Adrenal gland (tissue), 12 donors: ENCODE measurements around the gene ATXN1. TPM values are rescaled to one million over a fixed set of nuclear protein-coding genes. Genes with fewer than 3 reads are reported as not detected.

Experiments used
- DNase-seq, 7 donors: peaks; one replicate each; pipeline ENCODE4 v3.0.0-alpha.2; 2019 to 2020
- H3K27ac ChIP-seq, 5 donors: fragments of 200-600 bp; sonication (generic) in 4 of 5; 1 replicate in 3 of 5; 2 replicates in 2 of 5; pipeline versions ENCODE4 v1.5.1 to v1.8.0; 2016 to 2020; ENCODE audit warnings: mild to moderate bottlenecking in 1 of 5
- H3K27me3 ChIP-seq: fragments of 200-600 bp; 2 replicates; pipeline ENCODE4 v1.8.0; 2021
- H3K36me3 ChIP-seq, 2 donors: fragments of 200-600 bp; replicated peaks in 1 of 2; 1 replicate in 1 of 2; 2 replicates in 1 of 2; pipeline versions ENCODE4 v1.5.1 to v1.8.0; 2018 to 2022
- H3K4me1 ChIP-seq, 2 donors: fragments of 200-600 bp; replicated peaks in 1 of 2; 1 replicate in 1 of 2; 2 replicates in 1 of 2; pipeline versions ENCODE4 v1.5.1 to v1.8.0; 2018 to 2021
- H3K4me3 ChIP-seq, 4 donors: fragments of 200-600 bp; sonication (generic) in 3 of 4; one replicate each; pipeline ENCODE4 v1.5.1; 2016 to 2018
- H3K9me3 ChIP-seq, 3 donors: fragments of 200-600 bp; sonication (generic) in 1 of 3; replicated peaks in 1 of 3; 1 replicate in 2 of 3; 2 replicates in 1 of 3; pipeline versions ENCODE4 v1.5.1 to v1.8.0; 2016 to 2021
- CTCF ChIP-seq, 6 experiments: fragments of 450-650 bp in 4 of 6; fragments of 200-600 bp in 2 of 6; sonication (generic) in 1 of 6; IDR thresholded peaks; 1 replicate in 5 of 6; 2 replicates in 1 of 6; pipeline versions ENCODE4 v1.5.1 to v1.8.0; 2016 to 2021; ENCODE audit warnings: antibody characterized with exemption in 6 of 6, mild to moderate bottlenecking in 2 of 6, moderate library complexity in 1 of 6
- POLR2A ChIP-seq, 2 donors: fragments of 450-650 bp; IDR thresholded peaks; one replicate each; pipeline ENCODE4 v1.6.1; 2017; ENCODE audit warnings: antibody characterized with exemption in 2 of 2, mild to moderate bottlenecking in 2 of 2, moderate library complexity in 1 of 2
- WGBS, 4 donors: extraction: QIAGEN DNeasy Blood & Tissue Kit in 2 of 4; methylation state at CpG; one replicate each; pipeline versions ENCODE4 v1.1.5 to v1.1.7; 2013 to 2017; 5-methylcytosine and 5-hydroxymethylcytosine counted together
- intact Hi-C, 2 donors: fragments of 100-400 bp; cut with DNase I; formaldehyde crosslinking; loops; one replicate each; pipeline versions ENCODE4 v1.14.1 to v1.15.0; 2022 to 2023
- polyA plus RNA-seq, 3 donors: library from polyadenylated mRNA; stranded (reverse); fragments of 200-250 nt in 2 of 3; fragments of 350-450 nt in 1 of 3; fragmentation: Illumina TruSeq in 1 of 3; extraction: RNeasy Lipid Tissue Mini Kit (QIAGEN cat#74804) in 1 of 3; gene quantifications; one replicate each; pipeline ENCODE4 v1.2.3, GENCODE V29; 2013 to 2014
- total RNA-seq, 9 donors: library from RNA; depleted of rRNA in 4 of 9; stranded (reverse); fragments of >200 nt in 4 of 9; fragments of 120-200 nt in 1 of 9; fragmentation: NEBNext Ultra II Directional in 1 of 9; extraction: Animal tissue kit (Norgen Biotek cat#: 25700) in 1 of 9; gene quantifications; one replicate each; pipeline versions ENCODE4 v1.1.0 to v1.2.4, GENCODE V29; 2013 to 2023
- donor health status: healthy with polysubstance abuse.
- donor health status: Bipolar disorder and iron deficiency.
- donor health status: DM: yes; HTN: yes; CAD: no.
- donor health status: DM: no; HTN: no; CAD: no.
- donor health status: DM: no; HTN: no; CAD: no.
- donor health status: DM: yes; HTN: yes; CAD: no.

Gene ATXN1
- total and polyA plus RNA-seq, 12 donors: 3.4 to 51.3 (median 25.4) TPM

DNA sequence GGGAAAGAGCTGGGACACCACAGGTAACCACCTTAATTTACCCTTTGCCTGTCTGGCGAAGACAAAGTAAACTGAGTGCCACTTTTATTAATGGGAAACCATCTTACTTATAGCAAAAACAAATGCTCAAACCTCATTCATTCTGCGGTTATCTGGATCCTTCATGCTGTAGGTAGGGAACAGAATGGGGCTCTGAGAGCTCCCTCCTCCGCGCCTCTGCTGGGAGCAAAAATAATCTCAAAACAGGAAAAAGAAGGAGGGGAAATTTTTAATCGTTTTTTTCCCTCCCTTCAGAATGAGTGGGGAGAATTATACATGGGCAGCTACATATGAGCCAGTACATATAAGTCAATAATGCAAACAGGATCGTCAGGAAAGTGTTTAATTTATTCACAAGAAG lies 345.6 kb downstream of the ATXN1 start:
- H3K4me1 ChIP-seq: peaks cover 0 to 5% of the 10 kb centered on the region in 2 donors
- H3K27me3 ChIP-seq: no peaks in the 10 kb centered on the region
- H3K9me3 ChIP-seq: no peaks in the 10 kb centered on the region
- intact Hi-C loops: no loop called here
- H3K27ac ChIP-seq: no peak overlapping the region
- no peak for DNase-seq
- 85 to 91% (median 89%) methylated on average over 6 of the region's 6 CpGs for WGBS, 4 donors
- TF ChIP-seq POLR2A (IDR thresholded peaks at IDR 0.05) (no peak), CTCF (IDR thresholded peaks at IDR 0.05) (no peak)
- H3K36me3 ChIP-seq: no peaks in the 10 kb centered on the region
- no peak overlapping the region for H3K4me3 ChIP-seq

DNA sequence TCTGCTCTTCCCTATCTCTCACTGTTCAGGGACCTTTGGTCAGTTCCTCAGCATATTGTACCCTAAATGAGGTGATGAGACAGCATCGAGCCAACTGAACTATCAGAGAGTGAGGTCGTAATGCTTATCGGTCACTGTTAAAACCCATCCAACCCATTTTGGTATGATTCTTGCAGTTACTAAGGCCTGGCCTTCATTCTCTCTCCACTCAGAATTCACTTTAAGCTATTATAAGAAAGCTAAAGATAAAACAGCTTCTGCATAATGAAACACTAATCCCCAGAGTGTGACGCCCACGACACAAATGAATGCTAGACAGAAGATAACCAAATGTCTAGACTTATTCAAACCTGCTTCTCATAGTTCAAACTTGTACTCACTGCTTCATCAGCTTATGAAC lies 347.1 kb downstream of the ATXN1 start:
- no peaks in the 10 kb centered on the region for H3K36me3 ChIP-seq
- no peak overlapping the region for H3K4me3 ChIP-seq
- no peak for DNase-seq
- intact Hi-C loops: loop anchor here in 1 of 2 donors (5.0 kb wide), 1 partner anchor 82 kb away; no protein-coding TSS in a partner anchor
- no peaks in the 10 kb centered on the region for H3K9me3 ChIP-seq
- H3K27me3 ChIP-seq: no peaks in the 10 kb centered on the region
- no peaks in the 10 kb centered on the region for H3K4me1 ChIP-seq
- TF ChIP-seq POLR2A (IDR thresholded peaks at IDR 0.05) (no peak), CTCF (IDR thresholded peaks at IDR 0.05) (no peak)
- peak overlapping the region in 1 of 5 donors; percentile 1 for H3K27ac ChIP-seq
- WGBS, 4 donors: 61 to 85% (median 69%) methylated on average over 5 of the region's 5 CpGs

- intact Hi-C loops: loop anchor here in 1 of 2 donors (5.0 kb wide), 1 partner anchor 81 kb away; no protein-coding TSS in a partner anchor
- H3K4me3 ChIP-seq: no peak overlapping the region
- no peak overlapping the region for H3K27ac ChIP-seq
- H3K4me1 ChIP-seq: no peaks in the 10 kb centered on the region
- TF ChIP-seq CTCF (IDR thresholded peaks at IDR 0.05): no peak
- TF ChIP-seq POLR2A (IDR thresholded peaks at IDR 0.05): no peak
- H3K9me3 ChIP-seq: no peaks in the 10 kb centered on the region
- WGBS, 4 donors: 77 to 83% (median 81%) methylated on average over 4 of the region's 4 CpGs
- H3K36me3 ChIP-seq: no peaks in the 10 kb centered on the region
- DNase-seq: no peak
- no peaks in the 10 kb centered on the region for H3K27me3 ChIP-seq
Observed at GRCh38 chr6:16413399-16413798, 347.9 kb downstream of the ATXN1 start.

DNA sequence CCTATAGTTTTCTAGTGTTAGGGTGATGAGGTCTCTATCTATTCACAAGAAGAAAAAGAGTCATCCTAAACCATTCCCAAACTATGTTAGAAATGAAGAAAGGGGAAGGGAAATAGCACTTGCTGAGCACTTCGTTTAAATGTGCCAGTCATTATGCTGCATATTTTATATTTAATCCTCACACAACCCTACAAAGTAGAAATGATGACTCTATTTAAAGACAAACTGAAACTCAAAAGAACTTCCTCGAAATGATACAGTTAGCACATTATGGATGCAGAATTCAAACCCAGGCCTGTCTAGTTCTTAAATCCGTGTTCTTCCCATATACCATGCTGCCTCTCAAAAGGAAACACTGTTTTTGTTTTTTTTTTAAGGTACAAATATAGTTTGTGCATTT lies 348.3 kb downstream of the ATXN1 start:
- intact Hi-C loops: loop anchor here in 1 of 2 donors (5.0 kb wide), 1 partner anchor 81 kb away; no protein-coding TSS in a partner anchor
- WGBS, 4 donors: 72 to 84% (median 77%) methylated on average over 3 of the region's 3 CpGs
- Histone ChIP-seq H3K9me3 (no peaks in the 10 kb centered on the region), H3K36me3 (no peaks in the 10 kb centered on the region), H3K4me1 (no peaks in the 10 kb centered on the region), H3K4me3 (no peak overlapping the region), H3K27me3 (no peaks in the 10 kb centered on the region), H3K27ac (no peak overlapping the region)
- DNase-seq: no peak
- no peak for TF ChIP-seq POLR2A (IDR thresholded peaks at IDR 0.05)
- no peak for TF ChIP-seq CTCF (IDR thresholded peaks at IDR 0.05)
